GM23248 (cell line): ENCODE measurements around the gene CDR2L. TPM values are rescaled to one million over a fixed set of nuclear protein-coding genes. Genes with fewer than 3 reads are reported as not detected.
A peak's percentile ranks its signal among the peaks of the same experiment; 100 is the strongest.

Experiments
- DNase-seq: peaks from one replicate; pipeline ENCODE4 v3.0.0-alpha.2; 2015
- H2AFZ ChIP-seq: fragments of 200-600 bp; sonication (generic); 2 replicates; pipeline ENCODE4 v1.6.1; 2016; ENCODE audit warnings: antibody characterized with exemption
- H3F3A ChIP-seq: fragments of 200-600 bp; sonication (generic); 2 replicates; pipeline ENCODE4 v1.6.1; 2016; ENCODE audit warnings: mild to moderate bottlenecking, antibody characterized with exemption, mixed run types; ENCODE audit not compliant: insufficient read depth
- H3K27ac ChIP-seq: fragments of 200-600 bp; sonication (generic); 2 replicates; pipeline ENCODE4 v1.5.1; 2016; ENCODE audit warnings: mild to moderate bottlenecking
- H3K27me3 ChIP-seq: fragments of 200-600 bp; sonication (generic); replicated peaks from 2 replicates; pipeline ENCODE4 v1.6.1; 2016; ENCODE audit warnings: mild to moderate bottlenecking; ENCODE audit not compliant: insufficient read depth
- H3K36me3 ChIP-seq: fragments of 200-600 bp; sonication (generic); 2 replicates; pipeline ENCODE4 v1.6.1; 2016; ENCODE audit warnings: low read depth, mild to moderate bottlenecking
- H3K4me1 ChIP-seq: fragments of 200-600 bp; sonication (generic); 2 replicates; pipeline ENCODE4 v1.6.1; 2016; ENCODE audit warnings: mild to moderate bottlenecking; ENCODE audit not compliant: insufficient read depth
- H3K4me2 ChIP-seq: fragments of 200-600 bp; sonication (generic); one replicate; pipeline ENCODE4 v1.6.1; 2016; ENCODE audit warnings: mild to moderate bottlenecking; ENCODE audit not compliant: unreplicated experiment
- H3K4me3 ChIP-seq: fragments of 200-600 bp; sonication (generic); 2 replicates; pipeline ENCODE4 v1.5.1; 2016; ENCODE audit warnings: mild to moderate bottlenecking
- H3K79me2 ChIP-seq: fragments of 200-600 bp; sonication (generic); 2 replicates; pipeline ENCODE4 v1.6.1; 2016; ENCODE audit warnings: mild to moderate bottlenecking; ENCODE audit not compliant: insufficient read depth
- H3K9ac ChIP-seq: fragments of 200-600 bp; sonication (generic); 2 replicates; pipeline ENCODE4 v1.6.1; 2016; ENCODE audit warnings: mild to moderate bottlenecking
- H3K9me2 ChIP-seq: fragments of 200-600 bp; sonication (generic); 2 replicates; pipeline ENCODE4 v1.6.1; 2016; ENCODE audit warnings: mixed run types, mild to moderate bottlenecking, moderate library complexity; ENCODE audit not compliant: insufficient read depth
- H3K9me3 ChIP-seq: fragments of 200-600 bp; sonication (generic); one replicate; pipeline ENCODE4 v1.6.1; 2017; ENCODE audit warnings: low read depth
- H4K20me1 ChIP-seq: fragments of 200-600 bp; sonication (generic); 2 replicates; pipeline ENCODE4 v1.6.0; 2016; ENCODE audit not compliant: insufficient read depth
- EZH2 ChIP-seq: fragments of 200-600 bp; sonication (generic); IDR thresholded peaks from 2 replicates; pipeline ENCODE4 v1.6.1; 2018; ENCODE audit warnings: antibody characterized with exemption, mild to moderate bottlenecking; ENCODE audit not compliant: insufficient read depth, poor library complexity, severe bottlenecking
- EZH2phosphoT487 ChIP-seq: fragments of 200-600 bp; sonication (generic); IDR thresholded peaks from 2 replicates; pipeline ENCODE4 v1.6.1; 2018; ENCODE audit warnings: antibody characterized with exemption, moderate library complexity, mild to moderate bottlenecking, low read depth; ENCODE audit not compliant: insufficient read depth
- WGBS, 2 experiments: methylation state at CpG; one replicate each; pipeline ENCODE4 v1.1.6; 2015 to 2017; ENCODE audit warnings: low lambda C conversion rate in 2 of 2, low coverage in 1 of 2; ENCODE audit errors: missing lambda C conversion rate in 2 of 2; 5-methylcytosine and 5-hydroxymethylcytosine counted together
- in situ Hi-C: fragments of 300-500 bp; cut with MboI; formaldehyde crosslinking; loops from 2 replicates; pipeline ENCODE4 v1.15.0; 2020
- polyA plus RNA-seq: library from polyadenylated mRNA; unstranded; fragments of >200 nt; fragmentation: Nextera tagmentation; extraction: Ambion mirVana; gene quantifications from 2 replicates; pipeline ENCODE4 v1.2.1, GENCODE V29; 2016
- small RNA-seq: library from RNA; depleted of rRNA; stranded (forward); fragments of <200 nt; gene quantifications from one replicate; pipeline ENCODE3, GENCODE V24; 2014; ENCODE audit warnings: low read depth, low replicate concordance
- total RNA-seq: library from RNA; depleted of rRNA; stranded (reverse); fragments of >200 nt; shearing (Covaris generic); gene quantifications from 2 replicates; pipeline ENCODE4 v1.2.3, GENCODE V29; 2014; rRNA removed

CDR2L gene
- total and polyA plus RNA-seq, 2 experiments from 2014 or later: 18.0 to 23.9 TPM

DNA sequence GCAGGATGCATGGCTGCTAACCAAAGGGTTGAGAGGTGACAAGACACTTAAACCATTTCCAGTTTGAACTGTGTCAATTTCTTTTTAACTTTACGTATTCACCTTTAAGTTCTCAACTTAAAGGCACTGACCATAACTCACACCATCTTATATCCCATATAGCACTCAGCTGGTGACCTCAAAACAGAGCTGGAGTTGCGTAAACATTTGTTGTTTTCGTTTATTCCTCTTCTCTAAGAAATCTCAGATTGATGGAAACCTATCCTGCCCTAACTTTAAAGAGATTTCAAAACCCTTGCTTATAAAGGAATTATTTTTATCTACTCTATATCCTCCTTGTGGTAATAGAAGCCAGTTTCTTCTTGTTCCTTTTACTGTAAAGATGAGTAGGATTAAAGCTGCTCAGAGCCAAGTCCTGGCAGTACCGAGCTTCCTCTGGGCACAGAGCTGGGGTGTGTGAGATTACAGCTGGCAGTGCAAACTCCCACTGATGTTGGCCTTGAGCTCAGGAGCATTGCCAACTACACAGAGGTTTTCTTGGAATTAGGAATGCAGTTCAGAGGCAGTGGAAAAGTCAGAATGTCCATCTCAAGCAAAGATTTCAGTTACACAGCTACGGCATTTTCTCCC, 60.9 kb downstream of the CDR2L start:
- WGBS, 2 experiments: 9 to 12% methylated on average over 5 of the region's 5 CpGs
- H3K27ac ChIP-seq: peak overlapping the region; percentile 50
- in situ Hi-C loops: no loop called here

GRCh38 chr17:75049057-75049456, 61.6 kb downstream of the CDR2L start:
- peaks cover 17% of the 10 kb centered on the region for H3F3A ChIP-seq
- WGBS, 2 experiments: 91 to 92% methylated on average over 5 of the region's 5 CpGs
- H3K79me2 ChIP-seq: peaks cover 50% of the 10 kb centered on the region
- H4K20me1 ChIP-seq: no peaks in the 10 kb centered on the region
- peaks cover 10% of the 10 kb centered on the region; the same call in 1 of the 2 replicates for H3K4me1 ChIP-seq
- H3K27ac ChIP-seq: peak overlapping the region; percentile 50; the same call in 1 of the 2 replicates
- TF ChIP-seq EZH2phosphoT487 (no peak), EZH2 (no peak)
- peak overlapping the region; percentile 82 for H3K4me3 ChIP-seq
- H3K27me3 ChIP-seq: no peaks in the 10 kb centered on the region
- peak overlapping the region; percentile 98 for H3K4me2 ChIP-seq
- no peak for DNase-seq
- H2AFZ ChIP-seq: peak overlapping the region; percentile 53; the same call in 1 of the 2 replicates
- peaks cover 11% of the 10 kb centered on the region; the same call in 1 of the 2 replicates for H3K36me3 ChIP-seq
- H3K9me2 ChIP-seq: no peaks in the 10 kb centered on the region
- H3K9me3 ChIP-seq: no peaks in the 10 kb centered on the region
- peak overlapping the region; percentile 95 for H3K9ac ChIP-seq
- in situ Hi-C loops: no loop called here

More for the DNA sequence above, 60.9 kb downstream of the CDR2L start:
- peaks cover 11% of the 10 kb centered on the region; the same call in 1 of the 2 replicates for H3K36me3 ChIP-seq
- H3K9me2 ChIP-seq: no peaks in the 10 kb centered on the region
- no peaks in the 10 kb centered on the region for H3K9me3 ChIP-seq
- peak; percentile 65 for DNase-seq
- TF ChIP-seq EZH2 (no peak), EZH2phosphoT487 (no peak)
- peak overlapping the region; percentile 98 for H3K4me2 ChIP-seq
- peak overlapping the region; percentile 95 for H3K9ac ChIP-seq
- H3K4me3 ChIP-seq: peak overlapping the region; percentile 82
- H2AFZ ChIP-seq: peak overlapping the region; percentile 53
- H3K4me1 ChIP-seq: peaks cover 10% of the 10 kb centered on the region; the same call in 1 of the 2 replicates
- peaks cover 57% of the 10 kb centered on the region for H3K79me2 ChIP-seq
- H3K27me3 ChIP-seq: no peaks in the 10 kb centered on the region
- H3F3A ChIP-seq: peaks cover 17% of the 10 kb centered on the region
- no peaks in the 10 kb centered on the region for H4K20me1 ChIP-seq

DNA sequence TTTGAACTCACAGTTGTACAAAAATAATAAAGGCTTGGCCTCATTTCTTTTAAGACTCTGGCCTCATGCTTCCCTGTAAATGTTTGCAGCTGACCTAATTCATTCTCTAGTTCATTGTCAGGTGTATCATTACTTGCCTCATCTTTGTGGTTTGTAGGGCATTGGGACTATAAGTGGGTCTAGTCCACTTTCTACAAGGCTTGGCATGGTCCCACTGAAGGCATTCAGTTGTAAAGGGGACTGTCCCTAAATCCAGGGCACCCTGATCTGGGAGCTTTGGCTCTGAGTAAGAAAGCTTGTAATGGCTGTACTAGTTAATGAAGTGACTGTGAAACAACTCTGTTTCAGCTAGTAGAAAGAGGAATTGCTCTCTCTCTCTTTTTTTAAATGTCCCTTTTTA, 62.3 kb downstream of the CDR2L start:
- H3K4me3 ChIP-seq: no peak overlapping the region
- in situ Hi-C loops: no loop called here
- TF ChIP-seq EZH2phosphoT487 (no peak), EZH2 (no peak)

GRCh38 chr17:75051941-75052340, 64.5 kb downstream of the CDR2L start:
- Histone ChIP-seq H3K4me3 (no peak overlapping the region), H3K9me2 (no peaks in the 10 kb centered on the region), H3K36me3 (peaks cover 14% of the 10 kb centered on the region; the same call in 1 of the 2 replicates), H4K20me1 (no peaks in the 10 kb centered on the region), H2AFZ (no peak overlapping the region), H3K27me3 (no peaks in the 10 kb centered on the region), H3K27ac (no peak overlapping the region), H3F3A (peaks cover 17% of the 10 kb centered on the region), H3K4me2 (no peak overlapping the region), H3K9me3 (no peaks in the 10 kb centered on the region), H3K4me1 (peaks cover 10% of the 10 kb centered on the region; the same call in 1 of the 2 replicates), H3K79me2 (peaks cover 46% of the 10 kb centered on the region), H3K9ac (no peak overlapping the region)
- TF ChIP-seq EZH2 (no peak), EZH2phosphoT487 (no peak)
- in situ Hi-C loops: no loop called here
- no peak for DNase-seq
- 97 to 100% methylated on average over 2 of the region's 2 CpGs for WGBS, 2 experiments

More for the DNA sequence above, 62.3 kb downstream of the CDR2L start:
- Histone ChIP-seq H3K9ac (no peak overlapping the region), H3K9me3 (no peaks in the 10 kb centered on the region), H3K27me3 (no peaks in the 10 kb centered on the region), H3K4me2 (no peak overlapping the region), H3K4me1 (peaks cover 10% of the 10 kb centered on the region; the same call in 1 of the 2 replicates), H3K79me2 (peaks cover 46% of the 10 kb centered on the region), H3K27ac (no peak overlapping the region), H3K36me3 (peaks cover 12% of the 10 kb centered on the region; the same call in 1 of the 2 replicates), H2AFZ (no peak overlapping the region), H3K9me2 (no peaks in the 10 kb centered on the region), H3F3A (peaks cover 17% of the 10 kb centered on the region), H4K20me1 (no peaks in the 10 kb centered on the region)
- DNase-seq: no peak

Small RNA genes lying within 50 kb of the gene (small RNA-seq; reads per million reads assigned to genes)
- gene RN7SL573P: not detected
- gene RNU6-362P: not detected

Other genes starting within 250 kb of the CDR2L start
- gene NHERF1, start 239.0 kb upstream of the CDR2L start, total RNA-seq: 6.6 and 8.0 TPM in 2 replicates
- 9.1 and 9.4 TPM in 2 replicates for gene NHERF1, start 239.0 kb upstream of the CDR2L start, polyA plus RNA-seq
- gene NAT9, start 211.3 kb upstream of the CDR2L start, total RNA-seq: 23.6 and 26.4 TPM in 2 replicates
- 31.0 and 34.6 TPM in 2 replicates for gene NAT9, start 211.3 kb upstream of the CDR2L start, polyA plus RNA-seq
- not detected in 2 replicates for gene GRIN2C, start 127.7 kb upstream of the CDR2L start, total RNA-seq
- gene GRIN2C, start 127.7 kb upstream of the CDR2L start, polyA plus RNA-seq: not detected in 2 replicates
- gene FDXR, start 114.6 kb upstream of the CDR2L start, total RNA-seq: 19.0 and 21.2 TPM in 2 replicates
- 14.2 and 15.3 TPM in 2 replicates for gene FDXR, start 114.6 kb upstream of the CDR2L start, polyA plus RNA-seq
- not detected in 2 replicates for gene FADS6, start 94.0 kb upstream of the CDR2L start, total RNA-seq
- not detected in 2 replicates for gene FADS6, start 94.0 kb upstream of the CDR2L start, polyA plus RNA-seq
- not detected in 2 replicates for gene USH1G, start 64.4 kb upstream of the CDR2L start, total RNA-seq
- not detected in 2 replicates for gene USH1G, start 64.4 kb upstream of the CDR2L start, polyA plus RNA-seq
- not detected in 2 replicates for gene OTOP2, start 63.4 kb upstream of the CDR2L start, total RNA-seq
- gene OTOP2, start 63.4 kb upstream of the CDR2L start, polyA plus RNA-seq: not detected in 2 replicates
- gene OTOP3, start 51.7 kb upstream of the CDR2L start, total RNA-seq: not detected in 2 replicates
- gene OTOP3, start 51.7 kb upstream of the CDR2L start, polyA plus RNA-seq: not detected in 2 replicates
- not detected in 2 replicates for gene HID1, start 14.9 kb upstream of the CDR2L start, total RNA-seq
- gene HID1, start 14.9 kb upstream of the CDR2L start, polyA plus RNA-seq: not detected in 2 replicates
- 35.6 and 52.4 TPM in 2 replicates for gene MRPL58, start 25.0 kb downstream of the CDR2L start, total RNA-seq
- gene MRPL58, start 25.0 kb downstream of the CDR2L start, polyA plus RNA-seq: 41.5 TPM in 2 replicates
- gene ATP5PD, start 59.3 kb downstream of the CDR2L start, total RNA-seq: 215 and 287 TPM in 2 replicates
- gene ATP5PD, start 59.3 kb downstream of the CDR2L start, polyA plus RNA-seq: 511 and 522 TPM in 2 replicates
- 19.9 and 25.5 TPM in 2 replicates for gene KCTD2, start 59.6 kb downstream of the CDR2L start, total RNA-seq
- gene KCTD2, start 59.6 kb downstream of the CDR2L start, polyA plus RNA-seq: 6.5 and 7.7 TPM in 2 replicates
- gene SLC16A5, start 100.3 kb downstream of the CDR2L start, total RNA-seq: 10.6 and 11.1 TPM in 2 replicates
- gene SLC16A5, start 100.3 kb downstream of the CDR2L start, polyA plus RNA-seq: 4.8 and 5.4 TPM in 2 replicates
- gene ARMC7, start 122.3 kb downstream of the CDR2L start, total RNA-seq: 1.3 and 3.8 TPM in 2 replicates
- 9.8 and 11.3 TPM in 2 replicates for gene ARMC7, start 122.3 kb downstream of the CDR2L start, polyA plus RNA-seq
- gene NT5C, start 144.1 kb downstream of the CDR2L start, total RNA-seq: 51.5 and 60.8 TPM in 2 replicates
- gene NT5C, start 144.1 kb downstream of the CDR2L start, polyA plus RNA-seq: 66.5 and 67.9 TPM in 2 replicates
- gene JPT1, start 166.9 kb downstream of the CDR2L start, total RNA-seq: 54.0 and 59.8 TPM in 2 replicates
- gene JPT1, start 166.9 kb downstream of the CDR2L start, polyA plus RNA-seq: 199 TPM in 2 replicates
- gene SUMO2, start 195.3 kb downstream of the CDR2L start, total RNA-seq: 70.8 and 86.5 TPM in 2 replicates
- gene SUMO2, start 195.3 kb downstream of the CDR2L start, polyA plus RNA-seq: 465 and 472 TPM in 2 replicates
- 13.4 and 26.2 TPM in 2 replicates for gene NUP85, start 218.0 kb downstream of the CDR2L start, total RNA-seq
- gene NUP85, start 218.0 kb downstream of the CDR2L start, polyA plus RNA-seq: 31.4 and 44.0 TPM in 2 replicates